ENCODE measurements around the gene SPATA20. TPM values are rescaled to one million over a fixed set of nuclear protein-coding genes. Genes with fewer than 3 reads are reported as not detected.

The SPATA20 gene
- total RNA-seq, 1 donor from 2014 or later: 70.0 TPM

DNA sequence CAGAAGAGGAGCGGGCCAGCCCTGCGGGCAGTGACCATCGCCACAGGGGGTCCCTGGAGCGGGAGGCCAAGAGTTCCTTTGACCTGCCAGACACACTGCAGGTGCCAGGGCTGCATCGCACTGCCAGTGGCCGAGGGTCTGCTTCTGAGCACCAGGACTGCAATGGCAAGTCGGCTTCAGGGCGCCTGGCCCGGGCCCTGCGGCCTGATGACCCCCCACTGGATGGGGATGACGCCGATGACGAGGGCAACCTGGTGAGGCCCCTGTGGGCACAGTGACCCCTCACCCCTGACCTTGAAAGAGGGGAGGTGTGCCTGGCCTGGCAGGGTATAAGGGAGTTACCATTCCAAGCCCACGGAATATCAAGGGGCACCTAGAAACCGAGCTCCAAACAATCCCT is 52.6 kb downstream of the SPATA20 start:
- no peak for DNase-seq (ENCODE audit: low spot score)

DNA sequence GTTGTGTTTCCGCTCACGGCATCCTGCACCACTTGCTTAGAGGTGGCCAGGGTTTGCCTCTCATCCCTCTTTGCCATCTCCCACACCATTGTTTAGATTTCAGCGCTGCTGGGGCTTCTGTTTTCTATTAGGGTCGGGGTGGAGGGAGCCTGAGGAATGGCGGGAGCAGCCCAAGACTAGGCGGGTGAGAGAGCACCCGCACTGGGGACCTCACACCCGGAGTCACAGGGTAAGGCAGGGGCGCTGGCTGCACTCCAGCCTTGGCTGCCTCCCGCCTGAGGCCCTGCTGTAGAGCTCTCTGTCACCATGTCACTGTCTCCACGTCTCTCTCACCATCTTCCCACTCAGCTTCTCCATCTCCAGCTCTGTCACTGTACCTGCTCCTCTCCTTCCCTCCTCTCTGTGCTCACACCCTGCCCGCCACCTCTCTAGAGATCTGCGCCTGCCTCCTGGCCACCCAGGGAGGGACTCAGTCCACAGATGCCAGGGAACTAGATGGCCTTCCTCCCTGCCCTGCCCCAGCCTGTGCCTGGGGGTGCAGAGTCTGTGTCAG is 54.9 kb downstream of the SPATA20 start:
- DNase-seq (ENCODE audit: low spot score): no peak

DNA sequence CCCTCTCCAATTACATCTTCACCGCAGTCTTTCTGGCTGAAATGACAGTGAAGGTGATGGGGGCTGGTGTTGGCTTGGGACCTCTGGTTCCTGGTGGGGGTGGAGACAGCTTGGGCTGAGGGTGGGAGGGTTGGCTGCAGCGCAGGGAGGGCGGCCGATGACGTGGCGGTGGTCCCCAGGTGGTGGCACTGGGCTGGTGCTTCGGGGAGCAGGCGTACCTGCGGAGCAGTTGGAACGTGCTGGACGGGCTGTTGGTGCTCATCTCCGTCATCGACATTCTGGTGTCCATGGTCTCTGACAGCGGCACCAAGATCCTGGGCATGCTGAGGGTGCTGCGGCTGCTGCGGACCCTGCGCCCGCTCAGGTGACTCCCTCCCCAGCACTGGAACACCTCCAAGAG is 55.9 kb downstream of the SPATA20 start:
- no peak for DNase-seq (ENCODE audit: low spot score)

DNA sequence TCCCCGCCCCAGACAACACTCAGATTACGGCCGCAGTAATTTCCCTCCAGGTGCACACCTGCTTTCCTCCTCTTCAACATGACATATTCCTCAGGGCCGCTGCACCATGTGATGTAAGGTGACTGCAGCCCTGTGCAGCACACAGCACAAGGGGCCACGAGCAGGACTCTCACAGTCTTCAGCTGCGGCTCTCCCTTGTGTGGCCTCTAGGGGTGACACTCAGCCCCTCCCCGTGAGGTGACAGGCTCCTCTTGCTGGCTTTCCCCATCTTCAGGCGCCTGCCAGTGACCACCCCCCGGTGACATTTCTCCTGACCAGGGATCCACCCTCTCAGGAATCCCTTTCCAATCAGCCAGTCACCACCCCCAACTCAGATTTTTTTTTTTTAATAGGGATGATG is 56.4 kb downstream of the SPATA20 start:
- no peak for DNase-seq (ENCODE audit: low spot score)

DNA sequence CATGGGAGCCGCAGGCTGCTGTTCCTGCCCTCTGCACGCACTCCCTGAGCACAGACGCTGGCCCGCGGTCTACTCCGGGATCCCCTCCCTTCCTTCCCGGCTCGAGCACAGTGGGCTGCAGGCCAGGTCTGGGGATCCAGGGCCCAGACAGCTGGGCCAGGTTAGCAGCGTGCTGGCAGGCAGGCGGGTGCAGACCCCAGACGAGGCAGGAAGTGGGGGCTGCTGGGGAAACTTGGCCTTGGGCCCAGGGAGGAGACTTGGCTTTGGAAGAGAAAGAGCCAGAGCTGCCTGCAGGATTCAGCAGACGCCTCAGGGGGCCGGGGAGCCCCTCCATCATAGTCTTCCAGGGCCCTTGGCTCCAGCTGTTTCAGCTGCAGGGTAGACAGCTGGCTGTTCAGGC is 57.5 kb downstream of the SPATA20 start:
- peak; percentile 22 for DNase-seq (ENCODE audit: low spot score)

DNA sequence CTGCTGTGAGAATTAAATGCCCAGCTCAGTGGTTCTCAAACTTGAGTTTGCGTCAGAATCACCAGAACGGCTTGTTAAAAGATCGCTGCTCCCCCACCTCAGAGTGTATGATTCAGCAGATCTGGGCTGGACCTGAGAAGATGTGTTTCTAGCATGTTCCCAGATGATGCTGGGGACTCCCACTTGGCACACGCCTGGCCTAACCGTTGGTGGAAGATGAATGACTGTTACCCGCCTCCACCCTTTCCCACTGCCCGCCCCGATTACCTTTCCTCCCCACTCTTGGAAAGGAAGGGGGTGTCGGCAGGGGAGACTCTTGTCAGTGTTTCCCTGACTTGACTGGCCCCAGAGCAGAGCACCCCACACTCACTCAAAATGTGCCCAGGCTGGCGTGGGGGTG is 58.5 kb downstream of the SPATA20 start:
- DNase-seq (ENCODE audit: low spot score): no peak

Other genes starting within 250 kb of the SPATA20 start
- gene XYLT2, start 201.0 kb upstream of the SPATA20 start, total RNA-seq: 37.0 TPM
- gene MRPL27, start 174.0 kb upstream of the SPATA20 start, total RNA-seq: 55.5 TPM
- gene EME1, start 173.9 kb upstream of the SPATA20 start, total RNA-seq: 1.4 TPM
- gene LRRC59, start 149.7 kb upstream of the SPATA20 start, total RNA-seq: 71.2 TPM
- gene ACSF2, start 121.0 kb upstream of the SPATA20 start, total RNA-seq: 67.5 TPM
- gene CHAD, start 78.3 kb upstream of the SPATA20 start, total RNA-seq: 2.1 TPM
- gene RSAD1, start 68.3 kb upstream of the SPATA20 start, total RNA-seq: 35.4 TPM
- 4.6 TPM for gene MYCBPAP, start 38.7 kb upstream of the SPATA20 start, total RNA-seq
- gene EPN3, start 14.4 kb upstream of the SPATA20 start, total RNA-seq: 92.7 TPM
- 0.26 TPM for gene CACNA1G, start 13.5 kb downstream of the SPATA20 start, total RNA-seq
- gene ABCC3, start 87.7 kb downstream of the SPATA20 start, total RNA-seq: 367 TPM
- gene ANKRD40, start 160.7 kb downstream of the SPATA20 start, total RNA-seq: 40.6 TPM
- 117 TPM for gene LUC7L3, start 172.4 kb downstream of the SPATA20 start, total RNA-seq
- 10.9 TPM for gene ANKRD40CL, start 220.3 kb downstream of the SPATA20 start, total RNA-seq

Data from mucosa of gallbladder (tissue), 1 donor.